Activated CD8-positive, alpha-beta T cell treated with anti-CD3 and anti-CD28 coated beads, Interleukin-2, amount 10 ng/mL, durations not matched to agents 7 days and 5 days (primary cell): ENCODE data around the gene IQCH. TPM values are rescaled to one million over a fixed set of nuclear protein-coding genes. Genes with fewer than 3 reads are reported as not detected.
A peak's percentile ranks its signal among the peaks of the same experiment; 100 is the strongest.
"Not testable (repeated sequence)": the region's sequence is repeated elsewhere in the genome, so short reads cannot be mapped to it uniquely, and the experiment has no call there.

Experiments used
- ATAC-seq: fragments of 150-1000 bp; cut with Tn5 transposase; one replicate; pipeline ENCODE4 v1.10.0; 2021; ENCODE audit warnings: moderate library complexity
- CTCF ChIA-PET: fragments of 350-600 bp; sonication (Branson Sonifier 250); formaldehyde crosslinking; loops from one replicate; lab custom pipeline; 2021; ENCODE audit warnings: antibody characterized with exemption; lab: Charles Lee
- POLR2A ChIA-PET: fragments of 350-600 bp; sonication (Branson Sonifier 250); formaldehyde crosslinking; loops from one replicate; lab custom pipeline; 2021; ENCODE audit warnings: antibody characterized with exemption; lab: Charles Lee
- DNase-seq: peaks from one replicate; pipeline ENCODE4 v3.0.0-alpha.2; 2020
- H3K27ac Mint-ChIP-seq: one replicate; pipeline ENCODE4 v1.8.0; 2021; ENCODE audit warnings: mild to moderate bottlenecking, mixed read lengths
- H3K27me3 Mint-ChIP-seq: one replicate; pipeline ENCODE4 v1.8.0; 2021; ENCODE audit warnings: low read depth, mixed read lengths
- H3K36me3 Mint-ChIP-seq: one replicate; pipeline ENCODE4 v1.8.0; 2021; ENCODE audit warnings: low read depth, mixed read lengths
- H3K4me1 Mint-ChIP-seq: one replicate; pipeline ENCODE4 v1.8.0; 2021; ENCODE audit warnings: low read depth, mixed read lengths
- H3K4me3 Mint-ChIP-seq: one replicate; pipeline ENCODE4 v1.8.0; 2021; ENCODE audit warnings: mild to moderate bottlenecking, mixed read lengths
- H3K9me3 Mint-ChIP-seq: one replicate; pipeline ENCODE4 v1.8.0; 2022; ENCODE audit warnings: mixed read lengths; ENCODE audit not compliant: insufficient read depth
- total RNA-seq, 2 experiments: library from RNA; stranded (reverse); gene quantifications; one replicate each; pipeline ENCODE4 v1.2.3, GENCODE V29; 2021

IQCH gene
- total RNA-seq, 2 experiments from 2014 or later, result 0.97 to 2.2 TPM

GRCh38 chr15:67274236-67274635 lies 19.6 kb downstream of the IQCH start:
- peaks cover 10% of the 10 kb centered on the region for H3K9me3 Mint-ChIP-seq
- no peaks in the 10 kb centered on the region for H3K4me1 Mint-ChIP-seq
- ChIA-PET CTCF (no interaction called here), POLR2A (no interaction called here)
- no peak overlapping the region for H3K4me3 Mint-ChIP-seq
- DNase-seq, result no peak
- peaks cover 2% of the 10 kb centered on the region for H3K36me3 Mint-ChIP-seq
- ATAC-seq, result no peak
- H3K27me3 Mint-ChIP-seq, result peaks cover 22% of the 10 kb centered on the region
- H3K27ac Mint-ChIP-seq, result no peak overlapping the region

- Mint-ChIP-seq H3K27ac (no peak overlapping the region), H3K27me3 (peaks cover 16% of the 10 kb centered on the region), H3K9me3 (peaks cover 10% of the 10 kb centered on the region), H3K4me3 (no peak overlapping the region), H3K4me1 (no peaks in the 10 kb centered on the region), H3K36me3 (peaks cover 2% of the 10 kb centered on the region)
- ATAC-seq (no peak), DNase-seq (no peak)
- ChIA-PET POLR2A (no interaction called here), CTCF (no interaction called here)
Observed at GRCh38 chr15:67276666-67277065, 22.1 kb downstream of the IQCH start.

- DNase-seq, result no peak
- POLR2A ChIA-PET, result interaction anchor here (0.6 kb wide), 2 partner anchors 40 to 333 kb away, joined by 3 to 4 read pairs; no protein-coding TSS in a partner anchor
- Mint-ChIP-seq H3K27me3 (peaks cover 24% of the 10 kb centered on the region), H3K4me3 (no peak overlapping the region), H3K27ac (no peak overlapping the region), H3K4me1 (no peaks in the 10 kb centered on the region), H3K9me3 (no peaks in the 10 kb centered on the region), H3K36me3 (no peaks in the 10 kb centered on the region)
- CTCF ChIA-PET, result interaction anchor here (1.2 kb wide), 1 partner anchor 30 kb away, joined by 3 read pairs; no protein-coding TSS in a partner anchor
- no peak for ATAC-seq
Observed at GRCh38 chr15:67280217-67280616, 25.6 kb downstream of the IQCH start.

- POLR2A ChIA-PET, result no interaction called here
- CTCF ChIA-PET, result interaction anchor here (1.4 kb wide), 1 partner anchor 42 kb away, joined by 6 read pairs; no protein-coding TSS in a partner anchor
- Mint-ChIP-seq H3K4me3 (no peak overlapping the region), H3K36me3 (no peaks in the 10 kb centered on the region), H3K9me3 (peaks cover 3% of the 10 kb centered on the region), H3K4me1 (no peaks in the 10 kb centered on the region), H3K27me3 (peaks cover 28% of the 10 kb centered on the region), H3K27ac (no peak overlapping the region)
- no peak for DNase-seq
- no peak for ATAC-seq
Observed at GRCh38 chr15:67281714-67282113, 27.1 kb downstream of the IQCH start.

- H3K27me3 Mint-ChIP-seq, result peaks cover 28% of the 10 kb centered on the region
- CTCF ChIA-PET, H3K9me3 Mint-ChIP-seq, ATAC-seq, H3K4me1 Mint-ChIP-seq, H3K27ac Mint-ChIP-seq, H3K36me3 Mint-ChIP-seq, DNase-seq, POLR2A ChIA-PET, H3K4me3 Mint-ChIP-seq: not testable (repeated sequence)
Observed at GRCh38 chr15:67285625-67286024, 31.0 kb downstream of the IQCH start.

GRCh38 chr15:67286400-67286799 lies 31.8 kb downstream of the IQCH start:
- DNase-seq, H3K9me3 Mint-ChIP-seq, ATAC-seq, H3K36me3 Mint-ChIP-seq, POLR2A ChIA-PET, H3K4me3 Mint-ChIP-seq, H3K4me1 Mint-ChIP-seq, H3K27ac Mint-ChIP-seq, CTCF ChIA-PET: not testable (repeated sequence)
- H3K27me3 Mint-ChIP-seq, result peaks cover 23% of the 10 kb centered on the region

GRCh38 chr15:67290319-67290718 lies 35.7 kb downstream of the IQCH start:
- Mint-ChIP-seq H3K9me3 (peaks cover 3% of the 10 kb centered on the region), H3K27me3 (peaks cover 14% of the 10 kb centered on the region), H3K4me3 (no peak overlapping the region), H3K36me3 (no peaks in the 10 kb centered on the region), H3K27ac (no peak overlapping the region), H3K4me1 (no peaks in the 10 kb centered on the region)
- no peak for DNase-seq
- CTCF ChIA-PET, result interaction anchor here (2.4 kb wide), 1 partner anchor 14 kb away, joined by 9 read pairs; no protein-coding TSS in a partner anchor
- POLR2A ChIA-PET, result no interaction called here
- no peak for ATAC-seq

- Mint-ChIP-seq H3K27me3 (peaks cover 14% of the 10 kb centered on the region), H3K36me3 (no peaks in the 10 kb centered on the region), H3K4me3 (no peak overlapping the region), H3K4me1 (no peaks in the 10 kb centered on the region), H3K27ac (no peak overlapping the region), H3K9me3 (no peaks in the 10 kb centered on the region)
- ChIA-PET CTCF (interaction anchor here (2.1 to 2.3 kb wide), 2 partner anchors 9 to 349 kb away, joined by 5 to 11 read pairs; no protein-coding TSS in a partner anchor), POLR2A (interaction anchor here (0.6 kb wide), 1 partner anchor 264 kb away, joined by 3 read pairs; no protein-coding TSS in a partner anchor)
- DNase-seq (no peak), ATAC-seq (no peak)
Observed at GRCh38 chr15:67296188-67296587, 41.6 kb downstream of the IQCH start.

- POLR2A ChIA-PET, result interaction anchor here (0.6 kb wide), 1 partner anchor 265 kb away, joined by 3 read pairs; no protein-coding TSS in a partner anchor
- CTCF ChIA-PET, result interaction anchor here (2.1 kb wide), 1 partner anchor 350 kb away, joined by 5 read pairs; no protein-coding TSS in a partner anchor
- DNase-seq (no peak), ATAC-seq (no peak)
- peaks cover 14% of the 10 kb centered on the region for H3K27me3 Mint-ChIP-seq
- H3K9me3 Mint-ChIP-seq, result no peaks in the 10 kb centered on the region
- no peak overlapping the region for H3K27ac Mint-ChIP-seq
- H3K4me1 Mint-ChIP-seq, result no peaks in the 10 kb centered on the region
- no peak overlapping the region for H3K4me3 Mint-ChIP-seq
- no peaks in the 10 kb centered on the region for H3K36me3 Mint-ChIP-seq
Observed at GRCh38 chr15:67296684-67297083, 42.1 kb downstream of the IQCH start.

- H3K4me3 Mint-ChIP-seq, result no peak overlapping the region
- H3K9me3 Mint-ChIP-seq, result no peaks in the 10 kb centered on the region
- no peaks in the 10 kb centered on the region for H3K36me3 Mint-ChIP-seq
- ChIA-PET POLR2A (no interaction called here), CTCF (interaction anchor here (0.6 to 1.4 kb wide), 4 partner anchors 54 to 361 kb away, joined by 3 to 4 read pairs (median 3); no protein-coding TSS in a partner anchor)
- ATAC-seq (no peak), DNase-seq (no peak)
- H3K27ac Mint-ChIP-seq, result no peak overlapping the region
- H3K4me1 Mint-ChIP-seq, result no peaks in the 10 kb centered on the region
- H3K27me3 Mint-ChIP-seq, result peaks cover 8% of the 10 kb centered on the region
Observed at GRCh38 chr15:67300266-67301025, 45.9 kb downstream of the IQCH start.

GRCh38 chr15:67303490-67304363 lies 49.1 kb downstream of the IQCH start:
- Mint-ChIP-seq H3K36me3 (no peaks in the 10 kb centered on the region), H3K27me3 (peaks cover 6% of the 10 kb centered on the region), H3K27ac (no peak overlapping the region), H3K9me3 (no peaks in the 10 kb centered on the region), H3K4me3 (no peak overlapping the region), H3K4me1 (no peaks in the 10 kb centered on the region)
- CTCF ChIA-PET, result interaction anchor here (0.7 to 3.8 kb wide), 26 partner anchors 9 to 399 kb away, joined by 3 to 55 read pairs (median 3); no protein-coding TSS in a partner anchor
- DNase-seq (peak; percentile 45), ATAC-seq (peak; percentile 55)
- POLR2A ChIA-PET, result no interaction called here
